ENCODE results near the gene SUMF2.

The SUMF2 gene

GRCh38 chr7:56063882-56064625, at the start of gene SUMF2:
Gene SUMF2 (plus strand): TSS chr7:56064286. CDS start chr7:56064312, 26 bp downstream.
- peak; percentile 16; the same call in 1 of the 2 replicates for TF ChIP-seq CTCF (IDR thresholded peaks at IDR 0.05)

DNA sequence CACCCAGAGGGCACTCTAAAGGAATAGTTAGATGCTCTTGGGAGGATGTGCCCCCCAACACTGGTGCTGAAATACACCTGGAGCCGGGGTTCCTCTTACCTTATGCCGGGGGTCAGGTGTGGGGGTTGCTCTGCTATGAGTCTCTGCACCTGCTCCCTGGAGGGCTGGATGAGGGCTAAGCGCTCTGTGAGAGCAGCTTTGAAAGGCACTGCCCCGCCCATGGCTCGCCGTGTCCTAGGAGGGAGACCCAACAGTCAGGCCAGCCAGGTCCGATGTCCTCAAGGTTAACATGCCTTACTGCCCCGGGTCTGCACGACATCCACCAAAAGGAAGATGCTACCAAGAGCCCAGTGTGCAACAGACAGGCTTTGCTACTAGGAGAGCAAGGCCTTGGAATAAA, 44.6 kb upstream of the SUMF2 start:
- TF ChIP-seq CTCF (IDR thresholded peaks at IDR 0.05): no peak

- TF ChIP-seq CTCF (IDR thresholded peaks at IDR 0.05): no peak
Observed at GRCh38 chr7:56023500-56023899, 40.6 kb upstream of the SUMF2 start.

- TF ChIP-seq CTCF (IDR thresholded peaks at IDR 0.05): no peak
Observed at GRCh38 chr7:56026538-56026937, 37.5 kb upstream of the SUMF2 start.

DNA sequence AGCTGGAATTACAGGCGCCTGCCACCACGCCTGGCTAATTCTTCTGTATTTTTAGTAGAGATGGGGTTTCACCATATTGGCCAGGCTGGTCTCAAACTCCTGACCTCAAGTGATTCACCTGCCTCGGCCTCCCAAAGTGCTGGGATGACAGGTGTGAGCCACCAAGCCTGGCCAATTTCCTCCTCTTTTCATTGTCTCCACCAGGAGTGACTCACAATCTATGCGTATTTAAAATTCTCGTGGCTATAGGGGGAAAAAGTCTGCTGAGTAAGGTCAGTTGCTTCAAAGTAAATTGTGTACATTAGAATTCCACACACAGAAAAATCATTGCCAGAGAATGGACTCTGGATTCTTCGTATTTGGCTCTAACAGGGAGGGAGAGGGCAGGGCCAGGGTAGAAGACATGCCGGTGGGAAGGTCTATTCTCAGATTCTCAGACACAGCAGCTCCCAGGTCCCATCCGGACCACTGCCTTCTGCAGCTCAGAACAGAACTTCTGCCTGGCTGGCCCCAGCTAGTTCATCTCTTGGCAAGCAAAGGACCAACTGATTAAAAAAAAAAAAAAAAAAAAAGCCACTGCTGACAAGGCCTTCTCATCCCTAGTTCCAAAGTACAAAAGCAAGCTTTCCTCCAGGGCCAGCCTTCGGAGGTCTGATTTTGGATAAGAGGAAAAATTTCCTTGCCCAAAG, 35.0 kb upstream of the SUMF2 start:
- no peak for TF ChIP-seq CTCF (IDR thresholded peaks at IDR 0.05)

GRCh38 chr7:56030340-56030739, 33.7 kb upstream of the SUMF2 start:
- no peak for TF ChIP-seq CTCF (IDR thresholded peaks at IDR 0.05)

DNA sequence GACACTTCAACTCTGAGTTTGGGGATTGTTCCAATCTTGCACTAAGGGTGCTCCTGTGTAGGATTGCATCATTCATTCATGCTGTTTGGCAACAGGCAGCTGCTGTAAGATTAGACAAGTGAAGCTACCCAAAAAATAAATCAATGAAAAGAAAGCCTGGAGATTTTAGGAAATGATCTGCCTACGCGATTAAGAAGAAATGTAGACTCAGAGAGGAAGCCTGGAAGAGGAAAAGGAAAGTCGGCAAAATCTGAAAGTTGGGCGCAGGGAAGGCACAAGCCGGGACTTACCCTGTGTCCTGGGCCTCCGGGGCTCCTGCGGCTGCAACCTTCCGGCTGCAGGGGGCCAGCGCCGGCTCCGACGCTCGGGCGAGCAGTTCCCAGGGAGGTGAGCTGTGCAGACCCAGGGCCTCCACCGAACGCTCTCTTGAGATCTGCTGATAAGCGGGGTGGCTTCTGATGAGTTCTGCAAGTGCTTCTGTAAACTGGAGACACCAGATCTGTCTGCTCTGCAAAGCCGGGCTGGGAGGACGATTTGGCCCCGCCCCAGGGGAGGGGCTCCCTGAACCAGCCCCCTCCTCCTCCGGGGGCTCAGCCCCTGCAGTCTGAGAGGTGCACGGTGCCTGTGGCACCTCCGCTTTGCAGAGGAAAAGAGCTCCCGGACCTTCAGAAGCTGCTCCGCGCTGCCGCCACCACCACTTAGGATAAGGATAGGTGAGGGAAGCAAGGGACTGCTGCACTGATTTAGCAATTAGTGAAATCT, 30.2 kb upstream of the SUMF2 start:
- no peak for TF ChIP-seq CTCF (IDR thresholded peaks at IDR 0.05)
